Gastroesophageal sphincter (tissue), 4 donors: Measurements from ENCODE around the gene PELI2. TPM values are rescaled to one million over a fixed set of nuclear protein-coding genes. Genes with fewer than 3 reads are reported as not detected.

Experiments
- ATAC-seq: fragments of 150-250 bp; one replicate; pipeline ENCODE4 v1.9.1; 2016; ENCODE audit warnings: mild to moderate bottlenecking, moderate library complexity
- H3K27ac ChIP-seq, 4 donors: fragments of 200-600 bp; sonication (generic) in 3 of 4; 1 replicate in 3 of 4; 2 replicates in 1 of 4; pipeline ENCODE4 v1.5.1; 2016 to 2019
- H3K27me3 ChIP-seq: fragments of 200-600 bp; sonication (generic); one replicate; pipeline ENCODE4 v1.5.1; 2019
- H3K36me3 ChIP-seq, 2 donors: fragments of 200-600 bp; sonication (generic); one replicate each; pipeline ENCODE4 v1.5.1; 2019; ENCODE audit warnings: control low read depth in 1 of 2
- H3K4me1 ChIP-seq, 3 donors: fragments of 200-600 bp; sonication (generic); 1 replicate in 2 of 3; 2 replicates in 1 of 3; pipeline ENCODE4 v1.5.1; 2016 to 2019; ENCODE audit warnings: control low read depth in 2 of 3
- H3K4me3 ChIP-seq, 2 donors: fragments of 200-600 bp; sonication (generic); one replicate each; pipeline ENCODE4 v1.5.1; 2019; ENCODE audit warnings: mild to moderate bottlenecking in 1 of 2, moderate library complexity in 1 of 2
- H3K9me3 ChIP-seq, 3 donors: fragments of 200-600 bp; sonication (generic); one replicate each; pipeline ENCODE4 v1.5.1; 2017 to 2019; ENCODE audit warnings: control low read depth in 2 of 3
- CTCF ChIP-seq, 4 experiments: fragments of 200-600 bp in 2 of 4; fragments of 450-650 bp in 2 of 4; sonication (generic) in 1 of 4; IDR thresholded peaks; one replicate each; pipeline ENCODE4 v1.5.1; 2017 to 2019; ENCODE audit warnings: antibody characterized with exemption in 4 of 4, mild to moderate bottlenecking in 2 of 4, moderate library complexity in 2 of 4
- EP300 ChIP-seq: sonication (generic); formaldehyde crosslinking; IDR thresholded peaks from one replicate; pipeline ENCODE4 v1.6.1; 2017; ENCODE audit warnings: antibody characterized with exemption, mild to moderate bottlenecking
- POLR2A ChIP-seq, 2 donors: fragments of 450-650 bp; IDR thresholded peaks; one replicate each; pipeline ENCODE4 v1.6.1; 2017; ENCODE audit warnings: antibody characterized with exemption in 2 of 2, mild to moderate bottlenecking in 2 of 2, moderate library complexity in 1 of 2
- POLR2AphosphoS5 ChIP-seq: sonication (generic); formaldehyde crosslinking; IDR thresholded peaks from one replicate; pipeline ENCODE4 v1.6.1; 2017; ENCODE audit warnings: antibody characterized with exemption
- WGBS, 2 donors: methylation state at CpG; one replicate each; pipeline ENCODE4 v1.1.5; 2018; ENCODE audit warnings: low coverage in 1 of 2; 5-methylcytosine and 5-hydroxymethylcytosine counted together
- total RNA-seq, 4 donors: library from RNA; depleted of rRNA; stranded (reverse); fragments of >200 nt; gene quantifications; one replicate each; pipeline ENCODE4 v1.1.0, GENCODE V29; 2016

The PELI2 gene
- total RNA-seq, 4 donors from 2014 or later = 10.5 to 30.0 (median 12.3) TPM

- Histone ChIP-seq H3K27ac (no peak overlapping the region), H3K27me3 (no peaks in the 10 kb centered on the region), H3K36me3 (no peaks in the 10 kb centered on the region), H3K9me3 (no peaks in the 10 kb centered on the region), H3K4me3 (no peak overlapping the region), H3K4me1 (no peaks in the 10 kb centered on the region)
- WGBS, 2 donors = 92% methylated on average over 4 of the region's 4 CpGs
- no peak for ATAC-seq
- TF ChIP-seq EP300 (no peak), POLR2AphosphoS5 (no peak), CTCF (IDR thresholded peaks at IDR 0.05) (no peak), POLR2A (IDR thresholded peaks at IDR 0.05) (no peak)
These were observed 186.2 kb downstream of the PELI2 start for GRCh38 chr14:56304456-56304855.

GRCh38 chr14:56309198-56309597, 191.0 kb downstream of the PELI2 start:
- WGBS, 2 donors = 54 to 84% methylated on average over 4 of the region's 4 CpGs
- ATAC-seq = no peak

DNA sequence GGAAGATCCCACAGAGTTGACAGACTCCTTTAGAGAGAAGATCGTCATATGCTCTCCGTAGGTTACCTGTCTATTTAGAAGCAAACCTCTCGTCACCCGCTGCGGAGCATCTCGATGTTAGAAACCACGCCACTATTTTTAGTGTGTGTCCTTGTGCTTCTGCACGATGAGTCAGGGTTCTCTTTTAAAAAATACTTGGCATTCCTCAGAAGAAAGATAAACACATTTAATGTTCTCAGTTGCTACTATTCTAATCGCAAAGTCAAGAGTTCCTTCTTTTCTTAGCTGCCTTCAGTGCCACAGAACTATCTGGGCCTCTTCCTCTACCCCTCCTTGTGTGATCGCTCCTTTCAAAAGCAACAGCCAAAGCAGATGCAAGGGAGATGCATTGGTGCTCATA, 192.4 kb downstream of the PELI2 start:
- 70 to 82% methylated on average over 3 to 10 of the region's 10 CpGs for WGBS, 2 donors
- Histone ChIP-seq H3K27me3 (no peaks in the 10 kb centered on the region), H3K27ac (no peak overlapping the region), H3K4me1 (no peaks in the 10 kb centered on the region), H3K36me3 (no peaks in the 10 kb centered on the region), H3K9me3 (no peaks in the 10 kb centered on the region), H3K4me3 (no peak overlapping the region)
- ATAC-seq = no peak
- TF ChIP-seq POLR2A (IDR thresholded peaks at IDR 0.05) = no peak
- no peak for TF ChIP-seq CTCF (IDR thresholded peaks at IDR 0.05)
- no peak for TF ChIP-seq POLR2AphosphoS5

More at GRCh38 chr14:56309198-56309597, 191.0 kb downstream of the PELI2 start:
- TF ChIP-seq EP300 (no peak), CTCF (IDR thresholded peaks at IDR 0.05) (no peak), POLR2A (IDR thresholded peaks at IDR 0.05) (no peak), POLR2AphosphoS5 (no peak)
- no peak overlapping the region for H3K27ac ChIP-seq
- no peaks in the 10 kb centered on the region for H3K4me1 ChIP-seq
- no peaks in the 10 kb centered on the region for H3K27me3 ChIP-seq
- H3K9me3 ChIP-seq = no peaks in the 10 kb centered on the region
- no peak overlapping the region for H3K4me3 ChIP-seq
- no peaks in the 10 kb centered on the region for H3K36me3 ChIP-seq

DNA sequence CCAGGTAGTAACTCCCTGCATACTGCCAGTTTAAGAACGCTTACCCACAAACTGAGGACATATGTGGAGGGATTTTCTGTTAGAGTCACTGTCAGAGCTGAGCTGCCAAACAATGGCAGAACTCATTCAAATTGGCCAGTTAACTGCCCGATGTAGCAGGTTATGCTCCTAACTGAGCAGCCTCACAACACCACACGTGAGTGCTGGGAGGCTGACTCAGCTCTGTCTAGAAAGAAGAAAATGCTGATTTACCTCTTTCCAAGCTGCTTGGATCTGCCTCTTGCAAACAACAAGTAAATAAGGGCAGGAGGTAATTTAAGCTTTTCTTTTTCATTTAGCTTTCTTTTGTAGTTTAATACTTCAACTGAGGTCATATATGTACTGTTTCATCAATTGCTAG, 195.6 kb downstream of the PELI2 start:
- ATAC-seq = no peak
- H3K36me3 ChIP-seq = no peaks in the 10 kb centered on the region
- 76 to 85% methylated on average over 2 to 3 of the region's 3 CpGs for WGBS, 2 donors
- H3K27ac ChIP-seq = no peak overlapping the region
- H3K4me1 ChIP-seq = no peaks in the 10 kb centered on the region
- no peak for TF ChIP-seq CTCF (IDR thresholded peaks at IDR 0.05)
- no peak for TF ChIP-seq EP300
- TF ChIP-seq POLR2A (IDR thresholded peaks at IDR 0.05) = no peak
- no peak for TF ChIP-seq POLR2AphosphoS5
- no peaks in the 10 kb centered on the region for H3K9me3 ChIP-seq
- no peak overlapping the region for H3K4me3 ChIP-seq
- no peaks in the 10 kb centered on the region for H3K27me3 ChIP-seq

DNA sequence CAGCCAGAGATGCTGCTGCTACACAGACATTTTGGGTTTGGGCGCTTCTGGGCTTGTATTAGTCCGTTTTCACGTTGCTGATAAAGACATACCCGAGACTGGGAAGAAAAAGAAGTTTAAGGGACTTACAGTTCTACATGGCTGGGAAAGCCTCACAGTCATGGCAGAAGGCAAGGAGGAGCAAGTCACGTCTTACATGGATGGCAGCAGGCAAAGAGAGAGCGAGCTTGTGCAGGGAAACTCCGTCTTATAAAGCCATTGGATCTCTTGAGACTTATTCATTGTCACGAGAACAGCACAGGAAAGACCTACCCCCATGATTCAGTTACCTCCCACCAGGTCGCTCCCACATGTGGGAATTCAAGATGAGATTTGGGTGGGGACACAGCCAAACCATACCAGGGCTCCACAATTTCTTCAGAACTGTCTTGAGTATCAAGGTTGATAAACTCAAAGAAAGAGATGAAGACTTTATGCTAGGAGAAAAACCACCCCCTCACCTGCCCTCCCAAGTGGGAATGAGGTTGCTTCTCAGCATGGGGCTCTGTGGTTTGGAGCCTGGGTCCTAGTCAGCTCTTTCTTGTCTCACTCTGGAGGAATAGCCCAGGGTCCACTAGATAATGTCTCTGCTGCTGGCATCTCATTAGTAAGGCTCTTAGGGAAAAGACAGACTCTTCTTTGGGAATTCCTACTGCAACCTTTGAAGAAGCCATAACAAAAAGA, 200.3 kb downstream of the PELI2 start:
- H3K27ac ChIP-seq = no peak overlapping the region
- no peaks in the 10 kb centered on the region for H3K36me3 ChIP-seq
- ATAC-seq = no peak
- no peaks in the 10 kb centered on the region for H3K27me3 ChIP-seq
- no peak overlapping the region for H3K4me3 ChIP-seq
- no peaks in the 10 kb centered on the region for H3K9me3 ChIP-seq
- no peaks in the 10 kb centered on the region for H3K4me1 ChIP-seq
- WGBS, 2 donors = 94 to 100% methylated on average over 1 to 8 of the region's 9 CpGs
- TF ChIP-seq EP300 (no peak), CTCF (IDR thresholded peaks at IDR 0.05) (no peak), POLR2A (IDR thresholded peaks at IDR 0.05) (no peak), POLR2AphosphoS5 (no peak)
